PC-3 (cell line): ENCODE data around the gene PPT1. TPM values are rescaled to one million over a fixed set of nuclear protein-coding genes. Genes with fewer than 3 reads are reported as not detected.

Experiments
- ATAC-seq: fragments of 200-7000 bp; cut with Tn5 transposase; 2 replicates; pipeline ENCODE4 v1.9.1; 2020; ENCODE audit warnings: mild to moderate bottlenecking, moderate library complexity
- BruUV-seq: library from RNA; stranded (reverse); fragments of 400-500 nt; replicated peaks from 2 replicates; lab custom pipeline; 2021; lab: Mats Ljungman, UMichigan
- CTCF ChIA-PET: fragments of 300-600 bp; sonication (Branson Sonifier 250); formaldehyde crosslinking; loops from one replicate; lab custom pipeline; 2022; ENCODE audit warnings: antibody characterized with exemption; lab: Charles Lee
- POLR2A ChIA-PET: fragments of 300-600 bp; sonication (Branson Sonifier 250); formaldehyde crosslinking; loops from one replicate; lab custom pipeline; 2022; ENCODE audit warnings: antibody characterized with exemption; ENCODE audit not compliant: unreplicated experiment; lab: Charles Lee
- DNase-seq: peaks from one replicate; pipeline ENCODE4 v3.0.0-alpha.2; 2015
- H2AFZ ChIP-seq: fragments of 300-600 bp; sonication (generic); 2 replicates; pipeline ENCODE4 v1.6.0; 2016; ENCODE audit warnings: antibody characterized with exemption, low read length
- H3F3A ChIP-seq: fragments of 300-600 bp; sonication (generic); one replicate; pipeline ENCODE4 v1.6.0; 2017; ENCODE audit warnings: antibody characterized with exemption, low read length, control low read depth, mild to moderate bottlenecking; ENCODE audit not compliant: unreplicated experiment
- H3K27ac ChIP-seq: fragments of 300-600 bp; sonication (generic); 2 replicates; pipeline ENCODE4 v1.5.1; 2016; ENCODE audit warnings: mild to moderate bottlenecking, low read length
- H3K27me3 ChIP-seq: fragments of 300-600 bp; sonication (generic); 2 replicates; pipeline ENCODE4 v1.6.1; 2016; ENCODE audit warnings: low read length, mixed read lengths
- H3K36me3 ChIP-seq: fragments of 300-600 bp; sonication (generic); 2 replicates; pipeline ENCODE4 v1.6.1; 2016; ENCODE audit warnings: low read depth, mixed run types, low read length, mixed read lengths
- H3K4me1 ChIP-seq: fragments of 300-600 bp; sonication (generic); 2 replicates; pipeline ENCODE4 v1.5.1; 2016; ENCODE audit warnings: low read length; ENCODE audit not compliant: insufficient read depth
- H3K4me2 ChIP-seq: fragments of 300-600 bp; sonication (generic); 2 replicates; pipeline ENCODE4 v1.6.0; 2016; ENCODE audit warnings: low read length
- H3K4me3 ChIP-seq: fragments of 300-600 bp; sonication (generic); 2 replicates; pipeline ENCODE4 v1.5.1; 2016; ENCODE audit warnings: mild to moderate bottlenecking, low read length, mixed read lengths
- H3K79me2 ChIP-seq: fragments of 300-600 bp; sonication (generic); 2 replicates; pipeline ENCODE4 v1.6.1; 2017; ENCODE audit warnings: low read length, mixed read lengths
- H3K9ac ChIP-seq: fragments of 300-600 bp; sonication (generic); 2 replicates; pipeline ENCODE4 v1.6.0; 2016; ENCODE audit warnings: mild to moderate bottlenecking, low read length
- H3K9me2 ChIP-seq: fragments of 300-600 bp; sonication (generic); replicated peaks from 2 replicates; pipeline ENCODE4 v1.6.1; 2016; ENCODE audit warnings: mixed run types, low read length, mixed read lengths
- H3K9me3 ChIP-seq: fragments of 300-600 bp; sonication (generic); 2 replicates; pipeline ENCODE4 v1.6.1; 2016; ENCODE audit warnings: low read length, mixed read lengths
- H4K20me1 ChIP-seq: fragments of 300-600 bp; sonication (generic); 2 replicates; pipeline ENCODE4 v1.6.1; 2016; ENCODE audit warnings: low read length, mixed read lengths
- EZH2 ChIP-seq: fragments of 300-600 bp; sonication (generic); IDR thresholded peaks from one replicate; pipeline ENCODE4 v1.6.1; 2017; ENCODE audit warnings: antibody characterized with exemption, mild to moderate bottlenecking, low read length; ENCODE audit not compliant: unreplicated experiment
- EZH2phosphoT487 ChIP-seq: fragments of 300-600 bp; sonication (generic); IDR thresholded peaks from 2 replicates; pipeline ENCODE4 v1.6.1; 2018; ENCODE audit warnings: mild to moderate bottlenecking, antibody characterized with exemption, low read length, borderline replicate concordance
- intact Hi-C: fragments of 100-400 bp; cut with micrococcal nuclease; formaldehyde crosslinking; loops from 2 replicates; pipeline ENCODE4 v1.9.0; 2023
- total RNA-seq: library from RNA; depleted of rRNA; stranded (reverse); fragments of >200 nt; gene quantifications from 2 replicates; pipeline ENCODE4 v1.2.3, GENCODE V29; 2014
- TF ChIP-seq, protein P1 (sequence below): fragments of 300-600 bp; sonication (generic); conservative IDR thresholded peaks from 2 replicates; pipeline ENCODE4 v1.5.1; 2017; ENCODE audit warnings: antibody characterized with exemption, low read depth, mild to moderate bottlenecking, low read length

The PPT1 gene
- total RNA-seq, 1 experiment from 2014 or later, result 72.9 TPM

DNA sequence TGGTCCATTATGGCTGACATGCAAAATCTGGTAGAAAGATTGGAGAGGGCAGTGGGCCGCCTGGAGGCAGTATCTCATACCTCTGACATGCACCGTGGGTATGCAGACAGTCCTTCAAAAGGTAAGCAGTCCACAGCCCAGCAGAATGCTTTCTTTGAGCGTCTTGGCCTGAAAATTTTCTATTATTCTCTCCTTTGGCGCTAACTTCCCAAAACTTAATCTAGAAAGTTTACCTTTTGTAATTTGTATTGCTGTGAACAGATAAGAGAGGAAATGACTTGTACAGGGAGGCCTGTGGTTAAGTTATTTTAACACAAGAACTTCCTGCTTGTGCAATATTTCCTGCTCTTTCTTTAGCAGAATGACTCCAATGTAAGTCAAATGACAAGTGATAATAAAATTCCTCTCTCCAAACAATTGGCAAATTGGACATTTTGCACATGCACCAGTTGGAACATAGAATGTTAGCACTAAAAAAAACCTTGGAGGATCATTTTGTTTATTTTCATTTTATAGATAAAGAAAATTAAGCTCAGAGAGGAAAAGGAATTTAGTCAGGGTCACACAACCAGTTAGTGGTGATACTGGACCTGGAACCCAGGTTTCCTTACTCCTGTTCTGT is 37.6 kb downstream of the PPT1 start:
- H3K4me1 ChIP-seq, result peaks cover 28% of the 10 kb centered on the region
- H3K27ac ChIP-seq, result peak overlapping the region; percentile 66
- intact Hi-C loops, result loop anchor here (2.0 to 10.0 kb wide), 2 partner anchors 19 to 185 kb away; partner anchors contain the start of genes CAP1 and TMCO2
- H3K4me3 ChIP-seq, result 0 out of 2 replicates have a peak overlapping the region, but pooled peaks have one; percentile 20
- no peaks in the 10 kb centered on the region for H3K9me3 ChIP-seq
- DNase-seq, result peak; percentile 76
- peak overlapping the region; percentile 50 for H3K4me2 ChIP-seq
- H3K27me3 ChIP-seq, result no peaks in the 10 kb centered on the region
- H3F3A ChIP-seq, result no peaks in the 10 kb centered on the region
- ATAC-seq, result peak; percentile 88
- H3K79me2 ChIP-seq, result peaks cover 39% of the 10 kb centered on the region
- no peak overlapping the region for H3K9ac ChIP-seq
- H2AFZ ChIP-seq, result no peak overlapping the region
- CTCF ChIA-PET, result no interaction called here
- TF ChIP-seq EZH2, result no peak
- TF ChIP-seq, protein P1, sequence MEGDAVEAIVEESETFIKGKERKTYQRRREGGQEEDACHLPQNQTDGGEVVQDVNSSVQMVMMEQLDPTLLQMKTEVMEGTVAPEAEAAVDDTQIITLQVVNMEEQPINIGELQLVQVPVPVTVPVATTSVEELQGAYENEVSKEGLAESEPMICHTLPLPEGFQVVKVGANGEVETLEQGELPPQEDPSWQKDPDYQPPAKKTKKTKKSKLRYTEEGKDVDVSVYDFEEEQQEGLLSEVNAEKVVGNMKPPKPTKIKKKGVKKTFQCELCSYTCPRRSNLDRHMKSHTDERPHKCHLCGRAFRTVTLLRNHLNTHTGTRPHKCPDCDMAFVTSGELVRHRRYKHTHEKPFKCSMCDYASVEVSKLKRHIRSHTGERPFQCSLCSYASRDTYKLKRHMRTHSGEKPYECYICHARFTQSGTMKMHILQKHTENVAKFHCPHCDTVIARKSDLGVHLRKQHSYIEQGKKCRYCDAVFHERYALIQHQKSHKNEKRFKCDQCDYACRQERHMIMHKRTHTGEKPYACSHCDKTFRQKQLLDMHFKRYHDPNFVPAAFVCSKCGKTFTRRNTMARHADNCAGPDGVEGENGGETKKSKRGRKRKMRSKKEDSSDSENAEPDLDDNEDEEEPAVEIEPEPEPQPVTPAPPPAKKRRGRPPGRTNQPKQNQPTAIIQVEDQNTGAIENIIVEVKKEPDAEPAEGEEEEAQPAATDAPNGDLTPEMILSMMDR, result no peak
- peaks cover 43% of the 10 kb centered on the region for H4K20me1 ChIP-seq
- peaks cover 40% of the 10 kb centered on the region for H3K36me3 ChIP-seq
- BruUV-seq, result TSS peak; percentile 9
- H3K9me2 ChIP-seq, result no peaks in the 10 kb centered on the region
- POLR2A ChIA-PET, result no interaction called here

DNA sequence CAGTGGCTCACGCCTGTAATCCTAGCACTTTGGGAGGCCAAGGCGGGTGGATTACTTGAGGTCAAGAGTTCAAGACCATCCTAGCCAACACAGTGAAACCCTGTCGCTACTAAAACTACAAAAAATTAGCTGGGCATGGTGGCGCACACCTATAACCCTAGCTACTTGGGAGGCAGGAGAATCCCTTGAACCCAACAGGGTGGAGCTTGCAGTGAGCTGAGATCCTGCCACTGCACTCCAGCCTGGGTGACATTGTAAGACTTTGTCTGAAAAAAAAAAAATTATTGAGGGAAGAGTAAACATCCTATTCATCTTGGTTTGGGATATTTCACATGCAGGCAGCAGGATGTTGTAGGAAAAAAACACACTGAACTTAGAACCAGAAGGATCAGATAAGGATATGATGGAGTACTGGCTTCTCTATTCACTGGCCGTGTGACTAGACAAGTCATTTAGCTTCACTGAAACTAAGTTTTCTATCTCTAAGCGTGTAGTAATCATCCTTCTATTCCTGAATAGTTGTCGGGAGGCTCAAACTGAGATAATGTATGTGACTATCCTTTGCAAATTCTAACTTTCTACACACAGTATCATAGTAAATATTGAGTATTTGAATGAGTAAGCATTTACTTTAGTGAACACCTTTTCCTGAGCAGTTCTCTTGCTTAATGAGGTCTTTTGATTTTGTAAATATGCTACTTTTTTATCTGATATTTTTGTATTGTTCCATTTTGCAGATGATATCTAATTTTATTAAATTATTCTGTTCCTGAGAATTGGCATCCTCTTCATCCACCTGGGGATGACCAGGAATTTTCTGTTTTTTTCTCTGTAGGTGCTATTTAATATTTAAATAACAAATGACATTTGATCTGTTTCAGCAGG is 38.4 kb downstream of the PPT1 start:
- Histone ChIP-seq H3K4me2 (peak overlapping the region; percentile 50), H3K79me2 (peaks cover 45% of the 10 kb centered on the region), H3K9me2 (no peaks in the 10 kb centered on the region), H3K9ac (no peak overlapping the region), H2AFZ (no peak overlapping the region), H3K27ac (peak overlapping the region; percentile 66), H4K20me1 (peaks cover 43% of the 10 kb centered on the region), H3K4me3 (0 out of 2 replicates have a peak overlapping the region, but pooled peaks have one; percentile 20), H3K27me3 (no peaks in the 10 kb centered on the region), H3K36me3 (peaks cover 33% of the 10 kb centered on the region), H3K4me1 (peaks cover 28% of the 10 kb centered on the region), H3F3A (no peaks in the 10 kb centered on the region), H3K9me3 (no peaks in the 10 kb centered on the region)
- POLR2A ChIA-PET, result no interaction called here
- DNase-seq (peak; percentile 16), ATAC-seq (peak; percentile 47)
- intact Hi-C loops, result loop anchor here (2.0 to 10.0 kb wide), 2 partner anchors 18 to 186 kb away; partner anchors contain the start of genes CAP1 and TMCO2
- CTCF ChIA-PET, result no interaction called here
- BruUV-seq, result no TSS peak
- TF ChIP-seq EZH2phosphoT487 (no peak), EZH2 (no peak)
- TF ChIP-seq, protein P1, result no peak
